ENCODE measurements around the gene PTCRA.

PTCRA gene

DNA sequence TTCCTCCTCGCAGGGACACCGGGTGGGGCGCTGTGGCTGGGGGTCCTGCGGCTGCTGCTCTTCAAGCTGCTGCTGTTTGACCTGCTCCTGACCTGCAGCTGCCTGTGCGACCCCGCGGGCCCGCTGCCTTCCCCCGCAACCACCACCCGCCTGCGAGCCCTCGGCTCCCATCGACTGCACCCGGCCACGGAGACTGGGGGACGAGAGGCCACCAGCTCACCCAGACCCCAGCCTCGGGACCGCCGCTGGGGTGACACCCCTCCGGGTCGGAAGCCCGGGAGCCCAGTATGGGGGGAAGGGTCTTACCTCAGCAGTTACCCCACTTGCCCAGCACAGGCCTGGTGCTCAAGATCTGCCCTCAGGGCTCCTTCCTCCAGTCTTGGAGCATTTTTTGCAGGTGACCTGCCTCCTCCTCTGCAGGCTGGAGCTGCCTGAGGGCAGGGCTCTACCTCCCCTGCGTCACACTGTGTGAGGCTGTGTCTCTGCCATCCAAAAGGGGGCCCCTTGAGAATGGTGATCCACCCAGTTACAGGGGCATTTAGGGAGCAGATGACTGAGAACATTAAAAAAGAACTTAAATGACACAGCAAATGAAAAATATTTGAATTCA, 9.5 kb downstream of the PTCRA start:
- DNase-seq (ENCODE audit: extremely low read depth, insufficient read length) = no peak
- TF ChIP-seq, protein P1, sequence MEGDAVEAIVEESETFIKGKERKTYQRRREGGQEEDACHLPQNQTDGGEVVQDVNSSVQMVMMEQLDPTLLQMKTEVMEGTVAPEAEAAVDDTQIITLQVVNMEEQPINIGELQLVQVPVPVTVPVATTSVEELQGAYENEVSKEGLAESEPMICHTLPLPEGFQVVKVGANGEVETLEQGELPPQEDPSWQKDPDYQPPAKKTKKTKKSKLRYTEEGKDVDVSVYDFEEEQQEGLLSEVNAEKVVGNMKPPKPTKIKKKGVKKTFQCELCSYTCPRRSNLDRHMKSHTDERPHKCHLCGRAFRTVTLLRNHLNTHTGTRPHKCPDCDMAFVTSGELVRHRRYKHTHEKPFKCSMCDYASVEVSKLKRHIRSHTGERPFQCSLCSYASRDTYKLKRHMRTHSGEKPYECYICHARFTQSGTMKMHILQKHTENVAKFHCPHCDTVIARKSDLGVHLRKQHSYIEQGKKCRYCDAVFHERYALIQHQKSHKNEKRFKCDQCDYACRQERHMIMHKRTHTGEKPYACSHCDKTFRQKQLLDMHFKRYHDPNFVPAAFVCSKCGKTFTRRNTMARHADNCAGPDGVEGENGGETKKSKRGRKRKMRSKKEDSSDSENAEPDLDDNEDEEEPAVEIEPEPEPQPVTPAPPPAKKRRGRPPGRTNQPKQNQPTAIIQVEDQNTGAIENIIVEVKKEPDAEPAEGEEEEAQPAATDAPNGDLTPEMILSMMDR (IDR thresholded peaks at IDR 0.05; ENCODE audit: insufficient read depth, low read length, poor library complexity, severe bottlenecking) = no peak
- Histone ChIP-seq H3K27me3 (replicated peaks; ENCODE audit: control insufficient read depth, insufficient read depth, low read length) (no peaks in the 10 kb centered on the region), H3K36me3 (ENCODE audit: control insufficient read depth, insufficient read depth, low read length) (no peaks in the 10 kb centered on the region), H3K4me3 (replicated peaks; ENCODE audit: low read depth, low read length) (no peak overlapping the region)

DNA sequence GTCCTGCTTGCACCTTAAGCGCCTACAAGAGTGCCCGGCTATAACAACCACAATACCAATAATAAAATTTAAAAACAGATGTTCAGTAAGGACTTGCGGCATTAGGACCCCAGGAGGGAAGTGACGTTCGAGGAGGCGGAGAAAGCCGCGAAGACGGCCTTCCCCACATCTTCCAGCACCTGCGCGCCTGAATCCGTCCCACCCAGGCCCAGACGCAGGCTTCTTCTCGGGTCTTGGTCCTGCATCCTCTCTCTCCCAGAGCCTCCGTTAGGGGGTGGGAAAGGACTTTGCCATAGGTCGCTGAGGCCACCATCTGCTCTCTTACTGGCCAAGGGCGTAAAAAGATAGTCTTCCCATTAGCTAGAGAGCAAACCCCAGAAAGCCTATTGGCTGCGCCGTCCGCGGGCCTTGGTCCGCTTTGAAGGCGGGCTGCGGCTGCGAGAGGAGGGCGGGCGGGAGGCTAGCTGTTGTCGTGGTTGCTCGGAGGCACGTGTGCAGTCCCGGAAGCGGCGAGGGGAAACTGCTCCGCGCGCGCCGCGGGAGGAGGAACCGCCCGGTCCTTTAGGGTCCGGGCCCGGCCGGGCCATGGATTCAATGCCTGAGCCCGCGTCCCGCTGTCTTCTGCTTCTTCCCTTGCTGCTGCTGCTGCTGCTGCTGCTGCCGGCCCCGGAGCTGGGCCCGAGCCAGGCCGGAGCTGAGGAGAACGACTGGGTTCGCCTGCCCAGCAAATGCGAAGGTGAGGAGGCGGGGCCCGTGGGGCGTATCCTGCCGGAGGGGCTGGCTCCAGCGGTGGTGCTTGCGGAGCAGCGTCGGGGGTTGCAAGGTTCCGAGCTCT, 13.3 kb downstream of the PTCRA start, which contains the start of gene CNPY3:
CNPY3 (plus strand) TSS at position 495 of the 835 bp plus-strand sequence; CDS start at position 586, 91 bp downstream.
- H3K36me3 ChIP-seq (ENCODE audit: control insufficient read depth, insufficient read depth, low read length) = peaks cover 3% of the 10 kb centered on the region
- DNase-seq (ENCODE audit: extremely low read depth, insufficient read length) = peak; percentile 98
- TF ChIP-seq, protein P1 (IDR thresholded peaks at IDR 0.05; ENCODE audit: insufficient read depth, low read length, poor library complexity, severe bottlenecking) = no peak
- H3K4me3 ChIP-seq (replicated peaks; ENCODE audit: low read depth, low read length) = peak within 1 kb of the TSS; percentile 92
- no peaks in the 10 kb centered on the region for H3K27me3 ChIP-seq (replicated peaks; ENCODE audit: control insufficient read depth, insufficient read depth, low read length)

DNA sequence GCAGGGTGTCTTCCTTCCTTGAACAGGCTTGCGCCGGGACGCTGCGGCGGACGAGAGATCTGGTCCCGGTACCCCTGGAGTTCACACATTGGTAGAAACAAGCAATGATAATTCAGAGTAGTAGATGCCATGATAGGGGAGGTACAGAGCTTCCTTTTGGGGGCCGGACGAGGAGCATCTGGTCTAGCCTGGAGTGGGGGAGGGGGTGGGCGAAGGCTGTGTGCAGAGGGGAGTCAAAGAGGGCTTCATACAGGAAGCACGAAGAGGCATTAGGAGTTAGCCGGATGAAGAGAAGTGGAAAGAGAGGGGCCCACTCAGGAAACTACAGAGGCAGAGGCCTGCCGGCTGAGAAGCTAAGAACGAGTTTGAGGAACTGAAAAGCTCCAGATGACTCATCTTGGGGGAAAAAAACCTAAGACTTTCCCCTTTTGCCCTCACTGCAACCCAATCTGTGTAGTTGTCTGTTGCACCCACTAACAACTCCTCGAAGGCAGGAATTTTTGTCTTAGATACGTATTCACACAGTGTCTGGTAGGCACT, 14.0 kb downstream of the PTCRA start:
- TF ChIP-seq, protein P1 (IDR thresholded peaks at IDR 0.05; ENCODE audit: insufficient read depth, low read length, poor library complexity, severe bottlenecking) = no peak
- no peaks in the 10 kb centered on the region for H3K27me3 ChIP-seq (replicated peaks; ENCODE audit: control insufficient read depth, insufficient read depth, low read length)
- peak overlapping the region; percentile 92 for H3K4me3 ChIP-seq (replicated peaks; ENCODE audit: low read depth, low read length)
- DNase-seq (ENCODE audit: extremely low read depth, insufficient read length) = peak; percentile 88
- H3K36me3 ChIP-seq (ENCODE audit: control insufficient read depth, insufficient read depth, low read length) = peaks cover 7% of the 10 kb centered on the region

DNA sequence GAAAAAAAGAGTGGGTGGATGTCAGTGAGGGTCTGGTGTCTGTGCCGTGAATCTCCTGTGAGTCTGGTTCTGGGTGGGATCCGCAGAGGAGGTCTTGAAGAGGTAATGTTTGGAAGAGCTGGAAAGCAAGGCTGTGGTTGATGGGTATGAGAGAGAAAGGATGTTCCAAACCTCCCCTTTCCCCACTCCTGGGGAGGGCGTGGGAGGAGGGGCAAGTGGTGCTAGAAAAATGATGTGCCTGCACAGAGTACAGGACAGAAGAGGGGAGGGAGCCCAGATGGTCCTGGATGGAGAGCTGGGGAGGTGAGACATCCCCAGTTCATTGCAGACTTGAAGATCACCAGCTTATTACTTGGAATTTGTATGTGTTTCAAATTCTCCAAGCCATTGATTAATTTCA, 16.6 kb downstream of the PTCRA start:
- H3K36me3 ChIP-seq (ENCODE audit: control insufficient read depth, insufficient read depth, low read length) = peaks cover 18% of the 10 kb centered on the region
- TF ChIP-seq, protein P1 (IDR thresholded peaks at IDR 0.05; ENCODE audit: insufficient read depth, low read length, poor library complexity, severe bottlenecking) = no peak
- H3K4me3 ChIP-seq (replicated peaks; ENCODE audit: low read depth, low read length) = peak overlapping the region; percentile 92
- no peak for DNase-seq (ENCODE audit: extremely low read depth, insufficient read length)
- no peaks in the 10 kb centered on the region for H3K27me3 ChIP-seq (replicated peaks; ENCODE audit: control insufficient read depth, insufficient read depth, low read length)

DNA sequence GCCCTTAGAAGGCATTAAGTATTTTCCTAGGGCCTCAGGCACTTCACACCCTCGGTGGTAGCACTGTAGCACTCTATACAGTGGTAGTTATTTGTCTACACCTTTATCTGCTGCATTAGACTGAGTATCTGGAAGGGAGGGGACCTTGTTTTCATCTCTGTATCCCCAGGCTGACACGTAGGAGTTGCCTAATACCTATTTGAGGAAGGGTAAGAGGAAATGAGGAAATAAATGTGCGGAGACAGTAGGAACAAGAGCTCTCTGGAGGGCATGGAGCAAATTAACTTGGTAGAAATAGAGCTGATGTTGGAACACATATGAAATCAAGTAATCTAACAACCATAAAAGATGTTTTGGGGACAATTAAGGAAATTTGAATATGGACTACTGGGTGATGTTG, 17.4 kb downstream of the PTCRA start:
- TF ChIP-seq, protein P1 (IDR thresholded peaks at IDR 0.05; ENCODE audit: insufficient read depth, low read length, poor library complexity, severe bottlenecking) = no peak
- Histone ChIP-seq H3K27me3 (replicated peaks; ENCODE audit: control insufficient read depth, insufficient read depth, low read length) (no peaks in the 10 kb centered on the region), H3K4me3 (replicated peaks; ENCODE audit: low read depth, low read length) (peak overlapping the region; percentile 92), H3K36me3 (ENCODE audit: control insufficient read depth, insufficient read depth, low read length) (peaks cover 25% of the 10 kb centered on the region)
- DNase-seq (ENCODE audit: extremely low read depth, insufficient read length) = no peak

Data from GM06990 (cell line).